ENCODE measurements around the gene FAM181A.

The FAM181A gene

GRCh38 chr14:93903342-93904184 lies 23.6 kb upstream of the FAM181A start:
- no peak for DNase-seq (ENCODE audit: low read depth in 1 of 2, low spot score in 1 of 2)

- DNase-seq (ENCODE audit: low read depth in 1 of 2, low spot score in 1 of 2): no peak
These were observed 21.5 kb upstream of the FAM181A start for GRCh38 chr14:93905623-93906022.

- DNase-seq (ENCODE audit: low read depth in 1 of 2, low spot score in 1 of 2): peak in 1 of 2 donors; percentile 35
These were observed 20.5 kb upstream of the FAM181A start for GRCh38 chr14:93906341-93907329.

GRCh38 chr14:93909429-93910128 lies 17.6 kb upstream of the FAM181A start:
- DNase-seq (ENCODE audit: low read depth in 1 of 2, low spot score in 1 of 2): no peak

GRCh38 chr14:93911975-93912615 lies 15.0 kb upstream of the FAM181A start:
- no peak for DNase-seq (ENCODE audit: low read depth in 1 of 2, low spot score in 1 of 2)

GRCh38 chr14:93912782-93913181 lies 14.4 kb upstream of the FAM181A start:
- DNase-seq (ENCODE audit: low read depth in 1 of 2, low spot score in 1 of 2): no peak

- no peak for DNase-seq (ENCODE audit: low read depth in 1 of 2, low spot score in 1 of 2)
These were observed 12.9 kb upstream of the FAM181A start for GRCh38 chr14:93914278-93914677.

- DNase-seq (ENCODE audit: low read depth in 1 of 2, low spot score in 1 of 2): no peak
These were observed 12.0 kb upstream of the FAM181A start for GRCh38 chr14:93915070-93915705.

- DNase-seq (ENCODE audit: low read depth in 1 of 2, low spot score in 1 of 2): no peak
These were observed 11.3 kb upstream of the FAM181A start for GRCh38 chr14:93915800-93916199.

GRCh38 chr14:93916498-93916897 lies 10.6 kb upstream of the FAM181A start:
- no peak for DNase-seq (ENCODE audit: low read depth in 1 of 2, low spot score in 1 of 2)

GRCh38 chr14:93917141-93917540 lies 10.0 kb upstream of the FAM181A start:
- DNase-seq (ENCODE audit: low read depth in 1 of 2, low spot score in 1 of 2): no peak

- no peak for DNase-seq (ENCODE audit: low read depth in 1 of 2, low spot score in 1 of 2)
These were observed 5.9 kb upstream of the FAM181A start for GRCh38 chr14:93921001-93921806.

GRCh38 chr14:93923626-93924025 lies 3.5 kb upstream of the FAM181A start:
- no peak for DNase-seq (ENCODE audit: low read depth in 1 of 2, low spot score in 1 of 2)

GRCh38 chr14:93924592-93925355 lies 2.4 kb upstream of the FAM181A start:
- no peak for DNase-seq (ENCODE audit: low read depth in 1 of 2, low spot score in 1 of 2)

GRCh38 chr14:93925374-93925895 lies 1.7 kb upstream of the FAM181A start:
- no peak for DNase-seq (ENCODE audit: low read depth in 1 of 2, low spot score in 1 of 2)

GRCh38 chr14:93926245-93926872 lies 785 bp upstream of the FAM181A start:
- DNase-seq (ENCODE audit: low read depth in 1 of 2, low spot score in 1 of 2): no peak

GRCh38 chr14:93927800-93928145 lies 629 bp downstream of the FAM181A start:
- DNase-seq (ENCODE audit: low read depth in 1 of 2, low spot score in 1 of 2): no peak

All from stimulated activated CD4-positive, alpha-beta T cell treated with anti-CD3 and anti-CD28 coated beads, Interleukin-15, amount 100 ng/mL, for 1 hour (primary cell).